WI38 (cell line): ENCODE measurements around the gene EFCAB6.

ENCODE experiments used
- H3K4me3 ChIP-seq: 2 replicates; pipeline ENCODE4 v1.5.1; 2011; ENCODE audit warnings: low read depth, mild to moderate bottlenecking, control low read depth, low read length
- CTCF ChIP-seq: IDR thresholded peaks from 2 replicates; pipeline ENCODE4 v1.5.1; 2012; ENCODE audit warnings: low read depth, mild to moderate bottlenecking, control low read depth, low read length

The EFCAB6 gene

GRCh38 chr22:43566561-43567332 is 245.4 kb downstream of the EFCAB6 start:
- TF ChIP-seq CTCF = no peak

GRCh38 chr22:43566021-43566420 is 246.1 kb downstream of the EFCAB6 start:
- H3K4me3 ChIP-seq = no peak overlapping the region
- no peak for TF ChIP-seq CTCF

More at GRCh38 chr22:43566561-43567332, 245.4 kb downstream of the EFCAB6 start:
- H3K4me3 ChIP-seq = no peak overlapping the region

- no peak overlapping the region for H3K4me3 ChIP-seq
- TF ChIP-seq CTCF = no peak
These were observed 247.2 kb downstream of the EFCAB6 start for GRCh38 chr22:43564859-43565258.

GRCh38 chr22:43563571-43563970 is 248.5 kb downstream of the EFCAB6 start:
- H3K4me3 ChIP-seq = no peak overlapping the region

GRCh38 chr22:43562843-43563242 is 249.3 kb downstream of the EFCAB6 start:
- no peak overlapping the region for H3K4me3 ChIP-seq
- TF ChIP-seq CTCF = no peak

More at GRCh38 chr22:43563571-43563970, 248.5 kb downstream of the EFCAB6 start:
- TF ChIP-seq CTCF = no peak

- no peak overlapping the region for H3K4me3 ChIP-seq
- no peak for TF ChIP-seq CTCF
These were observed 250.5 kb downstream of the EFCAB6 start for GRCh38 chr22:43561415-43562178.

- TF ChIP-seq CTCF = no peak
- no peak overlapping the region for H3K4me3 ChIP-seq
These were observed 251.5 kb downstream of the EFCAB6 start for GRCh38 chr22:43560651-43561050.
